Vagina (tissue), 2 donors: Measurements from ENCODE around the gene NELL1.

Source experiments
- POLR2A ChIP-seq, 2 donors: fragments of 450-650 bp; IDR thresholded peaks; one replicate each; pipeline ENCODE4 v1.6.1; 2017; ENCODE audit warnings: antibody characterized with exemption in 2 of 2, mild to moderate bottlenecking in 2 of 2, moderate library complexity in 2 of 2
- TF ChIP-seq, protein P1 (sequence below), 3 experiments: fragments of 450-650 bp in 2 of 3; fragments of 200-600 bp in 1 of 3; sonication (generic) in 1 of 3; IDR thresholded peaks; one replicate each; pipeline ENCODE4 v1.5.1; 2017 to 2019; ENCODE audit warnings: antibody characterized with exemption in 3 of 3, mild to moderate bottlenecking in 2 of 3, moderate library complexity in 2 of 3

DNA sequence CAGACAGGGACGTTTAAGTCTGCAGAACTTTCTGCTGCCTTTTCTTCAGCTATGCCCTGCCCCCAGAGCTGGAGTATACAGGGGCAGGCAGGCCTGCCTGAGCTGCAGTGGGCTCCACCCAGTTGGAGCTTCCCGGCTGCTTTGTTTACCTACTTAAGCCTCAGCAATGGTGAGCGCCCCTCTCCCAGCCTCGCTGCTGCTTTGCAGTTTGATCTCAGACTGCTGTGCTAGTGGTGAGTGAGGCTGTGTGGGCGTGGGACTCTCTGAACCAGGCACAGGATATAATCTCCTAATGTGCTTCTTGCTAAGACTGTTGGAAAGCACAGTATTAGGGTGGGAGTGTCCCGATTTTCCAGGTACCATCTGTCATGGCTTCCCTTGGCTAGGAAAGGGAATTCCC, 38.5 kb downstream of the NELL1 start:
- TF ChIP-seq, protein P1, sequence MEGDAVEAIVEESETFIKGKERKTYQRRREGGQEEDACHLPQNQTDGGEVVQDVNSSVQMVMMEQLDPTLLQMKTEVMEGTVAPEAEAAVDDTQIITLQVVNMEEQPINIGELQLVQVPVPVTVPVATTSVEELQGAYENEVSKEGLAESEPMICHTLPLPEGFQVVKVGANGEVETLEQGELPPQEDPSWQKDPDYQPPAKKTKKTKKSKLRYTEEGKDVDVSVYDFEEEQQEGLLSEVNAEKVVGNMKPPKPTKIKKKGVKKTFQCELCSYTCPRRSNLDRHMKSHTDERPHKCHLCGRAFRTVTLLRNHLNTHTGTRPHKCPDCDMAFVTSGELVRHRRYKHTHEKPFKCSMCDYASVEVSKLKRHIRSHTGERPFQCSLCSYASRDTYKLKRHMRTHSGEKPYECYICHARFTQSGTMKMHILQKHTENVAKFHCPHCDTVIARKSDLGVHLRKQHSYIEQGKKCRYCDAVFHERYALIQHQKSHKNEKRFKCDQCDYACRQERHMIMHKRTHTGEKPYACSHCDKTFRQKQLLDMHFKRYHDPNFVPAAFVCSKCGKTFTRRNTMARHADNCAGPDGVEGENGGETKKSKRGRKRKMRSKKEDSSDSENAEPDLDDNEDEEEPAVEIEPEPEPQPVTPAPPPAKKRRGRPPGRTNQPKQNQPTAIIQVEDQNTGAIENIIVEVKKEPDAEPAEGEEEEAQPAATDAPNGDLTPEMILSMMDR (IDR thresholded peaks at IDR 0.05) = no peak
- no peak for TF ChIP-seq POLR2A (IDR thresholded peaks at IDR 0.05)
